Epithelial cell of esophagus (primary cell): ENCODE results near the gene RNU5B-1.

ENCODE experiments used
- DNase-seq: peaks from one replicate; pipeline ENCODE4 v3.0.0; 2010; ENCODE audit warnings: low read depth
- H3K4me3 ChIP-seq: 2 replicates; pipeline ENCODE4 v1.5.1; 2011; ENCODE audit warnings: mild to moderate bottlenecking, low read length, control low read depth
- CTCF ChIP-seq: IDR thresholded peaks from 2 replicates; pipeline ENCODE4 v1.5.1; 2011; ENCODE audit warnings: low read depth, mild to moderate bottlenecking, low read length, control low read depth, inconsistent platforms; ENCODE audit not compliant: insufficient read depth; ENCODE audit errors: missing control alignments

RNU5B-1 gene

GRCh38 chr15:65287520-65287855, 17.0 kb upstream of the RNU5B-1 start:
- no peak overlapping the region for H3K4me3 ChIP-seq
- TF ChIP-seq CTCF: no peak
- no peak for DNase-seq

- DNase-seq: no peak
- TF ChIP-seq CTCF: no peak
- no peak overlapping the region for H3K4me3 ChIP-seq
Measured at GRCh38 chr15:65289261-65289854, 15.1 kb upstream of the RNU5B-1 start.

GRCh38 chr15:65290228-65290627, 14.2 kb upstream of the RNU5B-1 start:
- DNase-seq: no peak
- TF ChIP-seq CTCF: no peak
- no peak overlapping the region for H3K4me3 ChIP-seq

- no peak overlapping the region for H3K4me3 ChIP-seq
- peak; percentile 51 for DNase-seq
- no peak for TF ChIP-seq CTCF
Measured at GRCh38 chr15:65292938-65293518, 11.4 kb upstream of the RNU5B-1 start.

- no peak for DNase-seq
- TF ChIP-seq CTCF: no peak
- no peak overlapping the region for H3K4me3 ChIP-seq
Measured at GRCh38 chr15:65298731-65299130, 5.7 kb upstream of the RNU5B-1 start.

- no peak overlapping the region for H3K4me3 ChIP-seq
- no peak for TF ChIP-seq CTCF
- no peak for DNase-seq
Measured at GRCh38 chr15:65300924-65301441, 3.5 kb upstream of the RNU5B-1 start.

GRCh38 chr15:65302061-65302460, 2.4 kb upstream of the RNU5B-1 start:
- no peak overlapping the region for H3K4me3 ChIP-seq
- no peak for DNase-seq
- no peak for TF ChIP-seq CTCF
